ENCODE data around the gene PARP14.
"Not testable (repeated sequence)": the region's sequence is repeated elsewhere in the genome, so short reads cannot be mapped to it uniquely, and the experiment has no call there.

The PARP14 gene

GRCh38 chr3:122680475-122681283, at the start of gene PARP14:
TSS of gene PARP14 (plus strand) at chr3:122680839. CDS start at chr3:122680884, 45 bp downstream.
- no peak for DNase-seq (ENCODE audit: insufficient read length, low spot score)
- TF ChIP-seq CTCF (IDR thresholded peaks at IDR 0.05; ENCODE audit: insufficient read depth, missing control alignments): no peak
- FAIRE-seq: no peak

- no peak for TF ChIP-seq CTCF (IDR thresholded peaks at IDR 0.05; ENCODE audit: insufficient read depth, missing control alignments)
- no peak for FAIRE-seq
- DNase-seq (ENCODE audit: insufficient read length, low spot score): no peak
These were observed 44.9 kb upstream of the PARP14 start for GRCh38 chr3:122635789-122636188.

GRCh38 chr3:122636697-122637096, 43.9 kb upstream of the PARP14 start:
- FAIRE-seq: no peak
- DNase-seq (ENCODE audit: insufficient read length, low spot score): no peak
- TF ChIP-seq CTCF (IDR thresholded peaks at IDR 0.05; ENCODE audit: insufficient read depth, missing control alignments): no peak

GRCh38 chr3:122640437-122640999, 40.1 kb upstream of the PARP14 start:
- no peak for FAIRE-seq
- TF ChIP-seq CTCF (IDR thresholded peaks at IDR 0.05; ENCODE audit: insufficient read depth, missing control alignments): no peak
- no peak for DNase-seq (ENCODE audit: insufficient read length, low spot score)

GRCh38 chr3:122642935-122643334, 37.7 kb upstream of the PARP14 start:
- TF ChIP-seq CTCF (IDR thresholded peaks at IDR 0.05; ENCODE audit: insufficient read depth, missing control alignments): no peak
- FAIRE-seq: no peak
- no peak for DNase-seq (ENCODE audit: insufficient read length, low spot score)

- FAIRE-seq: no peak
- DNase-seq (ENCODE audit: insufficient read length, low spot score): no peak
- no peak for TF ChIP-seq CTCF (IDR thresholded peaks at IDR 0.05; ENCODE audit: insufficient read depth, missing control alignments)
These were observed 34.3 kb upstream of the PARP14 start for GRCh38 chr3:122646146-122646988.

GRCh38 chr3:122651233-122651907, 29.3 kb upstream of the PARP14 start:
- FAIRE-seq; DNase-seq (ENCODE audit: insufficient read length, low spot score): not testable (repeated sequence)

- DNase-seq (ENCODE audit: insufficient read length, low spot score); FAIRE-seq: not testable (repeated sequence)
These were observed 28.7 kb upstream of the PARP14 start for GRCh38 chr3:122651962-122652361.

GRCh38 chr3:122658336-122658735, 22.3 kb upstream of the PARP14 start:
- not testable (repeated sequence) for DNase-seq (ENCODE audit: insufficient read length, low spot score); FAIRE-seq
